HEK293T (cell line): ENCODE data around the gene TMEM181.
A peak's percentile ranks its signal among the peaks of the same experiment; 100 is the strongest.

ENCODE experiments used
- CTCF ChIA-PET: fragments of 350-600 bp; formaldehyde crosslinking; extraction: SDS; loops from one replicate; lab custom pipeline; 2021; ENCODE audit warnings: antibody characterized with exemption, inconsistent platforms; lab: Yijun Ruan, JAX
- POLR2A ChIA-PET: fragments of 350-600 bp; formaldehyde crosslinking; extraction: SDS; loops from one replicate; lab custom pipeline; 2020; ENCODE audit warnings: antibody characterized with exemption, inconsistent platforms; lab: Yijun Ruan, JAX
- DNase-seq: peaks from one replicate; pipeline ENCODE4 v3.0.0; 2012; ENCODE audit warnings: mixed read lengths; ENCODE audit errors: extremely low spot score
- ARNT ChIP-seq: fragments of 450-650 bp; IDR thresholded peaks from 2 replicates; pipeline ENCODE4 v1.6.1; 2017; ENCODE audit warnings: mild to moderate bottlenecking
- BHLHE40 ChIP-seq: fragments of 450-650 bp; IDR thresholded peaks from 2 replicates; pipeline ENCODE4 v1.6.1; 2016; ENCODE audit warnings: mild to moderate bottlenecking, moderate library complexity, borderline replicate concordance
- CTBP1 ChIP-seq: fragments of 450-650 bp; IDR thresholded peaks from 2 replicates; pipeline ENCODE4 v1.6.1; 2016; ENCODE audit warnings: borderline replicate concordance
- ELF4 ChIP-seq: fragments of 450-650 bp; IDR thresholded peaks from 2 replicates; pipeline ENCODE4 v1.6.1; 2017; ENCODE audit warnings: antibody characterized with exemption
- FOXA1 ChIP-seq: fragments of 450-650 bp; IDR thresholded peaks from 2 replicates; pipeline ENCODE4 v1.6.1; 2016; ENCODE audit warnings: mild to moderate bottlenecking
- FOXK2 ChIP-seq: fragments of 450-650 bp; IDR thresholded peaks from 2 replicates; pipeline ENCODE4 v1.6.1; 2016; ENCODE audit warnings: mild to moderate bottlenecking
- FOXM1 ChIP-seq: fragments of 450-650 bp; IDR thresholded peaks from 2 replicates; pipeline ENCODE4 v1.6.1; 2017; ENCODE audit warnings: mild to moderate bottlenecking, borderline replicate concordance
- HDGF ChIP-seq: fragments of 450-650 bp; IDR thresholded peaks from 2 replicates; pipeline ENCODE4 v1.6.1; 2017; ENCODE audit warnings: antibody characterized with exemption, borderline replicate concordance
- L3MBTL2 ChIP-seq: fragments of 450-650 bp; conservative IDR thresholded peaks from 2 replicates; pipeline ENCODE4 v1.6.1; 2016; ENCODE audit warnings: mild to moderate bottlenecking
- LEF1 ChIP-seq: fragments of 450-650 bp; IDR thresholded peaks from 2 replicates; pipeline ENCODE4 v1.6.1; 2017; ENCODE audit warnings: mild to moderate bottlenecking, borderline replicate concordance
- NFRKB ChIP-seq: fragments of 450-650 bp; IDR thresholded peaks from 2 replicates; pipeline ENCODE4 v1.6.1; 2016; ENCODE audit warnings: mild to moderate bottlenecking, moderate library complexity
- PKNOX1 ChIP-seq: fragments of 450-650 bp; IDR thresholded peaks from 2 replicates; pipeline ENCODE4 v1.6.1; 2016
- SP1 ChIP-seq: fragments of 450-650 bp; IDR thresholded peaks from 2 replicates; pipeline ENCODE4 v1.6.1; 2017
- SUZ12 ChIP-seq: fragments of 450-650 bp; IDR thresholded peaks from 2 replicates; pipeline ENCODE4 v1.6.1; 2016; ENCODE audit warnings: mild to moderate bottlenecking
- TARDBP ChIP-seq: fragments of 450-650 bp; IDR thresholded peaks from 2 replicates; pipeline ENCODE4 v1.6.1; 2016
- ZNF384 ChIP-seq: fragments of 450-650 bp; IDR thresholded peaks from 2 replicates; pipeline ENCODE4 v1.6.1; 2016

The TMEM181 gene

GRCh38 chr6:158684311-158684710 is 124.4 kb downstream of the TMEM181 start:
- DNase-seq: no peak
- ChIA-PET CTCF (interaction anchor here (0.6 to 0.7 kb wide), 2 partner anchors 24 to 451 kb away, joined by 3 to 4 read pairs; no protein-coding TSS in a partner anchor), POLR2A (no interaction called here)
- TF ChIP-seq FOXK2: no peak
- TF ChIP-seq FOXM1: no peak
- TF ChIP-seq ELF4: no peak
- TF ChIP-seq ARNT: no peak
- TF ChIP-seq HDGF: no peak
- TF ChIP-seq NFRKB: no peak
- TF ChIP-seq SP1: no peak
- TF ChIP-seq PKNOX1: no peak
- TF ChIP-seq TARDBP: no peak
- no peak for TF ChIP-seq ZNF384
- no peak for TF ChIP-seq SUZ12
- TF ChIP-seq CTBP1: no peak
- TF ChIP-seq BHLHE40: no peak
- TF ChIP-seq FOXA1: no peak
- no peak for TF ChIP-seq LEF1
- TF ChIP-seq L3MBTL2: no peak

DNA sequence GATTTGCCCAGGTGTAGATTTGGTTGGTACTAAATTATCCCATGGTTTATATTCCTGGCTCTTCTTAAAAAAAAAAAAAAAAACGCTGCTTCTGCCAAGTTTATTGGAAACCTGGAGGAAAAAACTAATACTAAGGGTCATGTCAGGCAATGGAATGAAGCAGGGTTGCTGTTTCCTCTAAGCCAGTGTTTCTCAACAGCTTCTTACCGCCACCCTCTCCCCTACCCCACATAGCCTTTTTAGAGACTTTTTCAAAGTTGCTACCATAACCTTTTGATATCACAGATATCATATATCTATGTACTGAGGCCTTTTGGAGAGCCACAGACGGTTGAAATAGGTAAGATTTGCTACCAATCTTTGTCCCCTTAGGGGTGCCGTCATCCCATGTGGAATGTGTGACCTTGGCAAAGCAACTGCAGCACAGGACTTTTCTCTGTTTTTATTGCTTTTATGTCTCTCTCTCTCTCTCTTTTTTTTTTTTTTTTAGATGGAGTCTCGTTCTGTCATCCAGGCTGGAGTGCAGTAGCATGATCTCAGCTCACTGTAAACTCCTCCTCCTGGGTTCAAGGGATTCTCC is 124.9 kb downstream of the TMEM181 start:
- CTCF ChIA-PET: interaction anchor here (0.6 to 0.7 kb wide), 2 partner anchors 25 to 451 kb away, joined by 3 to 4 read pairs; no protein-coding TSS in a partner anchor
- DNase-seq: no peak
- TF ChIP-seq ARNT (no peak), ELF4 (no peak), L3MBTL2 (no peak), CTBP1 (no peak), ZNF384 (peak; percentile 60)
- POLR2A ChIA-PET: no interaction called here
